ENCODE measurements around the gene STX2.

DNA sequence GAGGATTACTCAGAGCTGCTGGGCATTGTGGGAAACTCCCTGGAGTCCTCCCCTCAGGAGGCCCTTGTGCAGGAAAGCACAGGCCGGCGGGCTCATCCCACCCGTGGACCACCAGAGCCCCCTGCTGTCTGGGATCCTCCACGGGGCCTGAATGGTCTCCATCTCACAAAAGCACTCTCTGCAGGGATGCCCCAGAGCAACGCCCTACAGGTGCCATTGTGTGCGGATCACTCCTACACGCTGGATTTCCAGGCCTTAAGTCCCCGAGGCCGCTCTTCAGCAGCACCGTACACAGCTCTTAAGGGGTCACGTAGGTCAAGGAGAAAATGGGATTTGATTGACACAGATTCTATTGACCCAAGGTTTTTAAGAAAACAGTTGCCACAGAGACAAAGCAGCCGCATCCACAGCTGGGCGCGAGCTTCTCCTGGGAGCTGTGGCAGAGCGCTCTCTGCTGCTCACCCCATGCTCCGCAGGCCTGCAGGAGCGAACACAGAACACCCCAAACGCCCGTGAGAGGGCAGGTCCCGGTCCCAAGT lies 86.3 kb downstream of the STX2 start:
- TF ChIP-seq SUZ12 (IDR thresholded peaks at IDR 0.05), result no peak
- TF ChIP-seq ZNF384 (IDR thresholded peaks at IDR 0.05), result no peak
- no peak for TF ChIP-seq SP1 (IDR thresholded peaks at IDR 0.05)
- TF ChIP-seq NFRKB (IDR thresholded peaks at IDR 0.05), result no peak
- no peak for TF ChIP-seq BHLHE40 (IDR thresholded peaks at IDR 0.05; ENCODE audit: borderline replicate concordance)
- TF ChIP-seq, protein P1, sequence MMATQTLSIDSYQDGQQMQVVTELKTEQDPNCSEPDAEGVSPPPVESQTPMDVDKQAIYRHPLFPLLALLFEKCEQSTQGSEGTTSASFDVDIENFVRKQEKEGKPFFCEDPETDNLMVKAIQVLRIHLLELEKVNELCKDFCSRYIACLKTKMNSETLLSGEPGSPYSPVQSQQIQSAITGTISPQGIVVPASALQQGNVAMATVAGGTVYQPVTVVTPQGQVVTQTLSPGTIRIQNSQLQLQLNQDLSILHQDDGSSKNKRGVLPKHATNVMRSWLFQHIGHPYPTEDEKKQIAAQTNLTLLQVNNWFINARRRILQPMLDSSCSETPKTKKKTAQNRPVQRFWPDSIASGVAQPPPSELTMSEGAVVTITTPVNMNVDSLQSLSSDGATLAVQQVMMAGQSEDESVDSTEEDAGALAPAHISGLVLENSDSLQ (IDR thresholded peaks at IDR 0.05), result no peak
- TF ChIP-seq ELF4 (IDR thresholded peaks at IDR 0.05), result no peak
- no peak for TF ChIP-seq LEF1 (IDR thresholded peaks at IDR 0.05; ENCODE audit: borderline replicate concordance)
- no peak for TF ChIP-seq TARDBP (IDR thresholded peaks at IDR 0.05)
